ENCODE measurements around the gene TRPM3. TPM values are rescaled to one million over a fixed set of nuclear protein-coding genes. Genes with fewer than 3 reads are reported as not detected.

The TRPM3 gene
- total and polyA plus RNA-seq, 4 donors = 0.07 to 0.89 (median 0.67) TPM

- TF ChIP-seq GABPA (IDR thresholded peaks at IDR 0.05 in 1 of 2, conservative IDR thresholded peaks at IDR 0.05 in 1 of 2) = no peak
Observed at GRCh38 chr9:70539526-70539925, 581.9 kb downstream of the TRPM3 start (continued).

DNA sequence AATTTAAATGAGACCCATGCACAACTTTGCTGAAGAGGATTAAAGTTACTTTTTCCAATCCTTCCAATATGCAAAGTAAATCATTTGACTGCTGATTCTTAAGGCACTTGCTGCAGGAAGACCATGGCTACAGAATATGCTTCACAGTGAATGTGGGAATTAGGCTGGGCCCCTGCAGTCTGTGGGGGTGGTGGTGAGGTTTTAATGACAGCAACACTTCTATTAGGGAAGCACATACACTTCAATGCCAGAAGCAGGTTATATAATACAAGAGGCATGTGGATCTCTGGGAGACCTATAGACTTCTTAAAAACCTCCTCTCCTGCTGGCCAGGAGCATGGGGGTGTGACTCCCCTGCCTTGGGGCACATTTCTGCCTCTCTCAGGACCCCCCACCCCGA is 582.4 kb downstream of the TRPM3 start:
- Histone ChIP-seq H3K4me3 (ENCODE audit: low read depth in 1 of 3, low read length in 3 of 3) (no peak overlapping the region), H3K9me3 (ENCODE audit: control insufficient read depth in 4 of 4, low read length in 3 of 4) (no peaks in the 10 kb centered on the region)
- WGBS = 72% methylated on average over 1 of the region's 1 CpG

GRCh38 chr9:70537084-70537483 is 584.3 kb downstream of the TRPM3 start:
- Histone ChIP-seq H3K4me3 (ENCODE audit: low read depth in 1 of 3, low read length in 3 of 3) (no peak overlapping the region), H3K36me3 (ENCODE audit: control insufficient read depth in 4 of 4, insufficient read depth in 3 of 4, low read depth in 1 of 4, low read length in 3 of 4) (no peaks in the 10 kb centered on the region), H3K27ac (ENCODE audit: low read depth in 1 of 2, low read length in 2 of 2) (no peak overlapping the region), H3K4me1 (ENCODE audit: control insufficient read depth in 4 of 4, insufficient read depth in 4 of 4, low read length in 3 of 4) (no peaks in the 10 kb centered on the region), H3K9me3 (ENCODE audit: control insufficient read depth in 4 of 4, low read length in 3 of 4) (no peaks in the 10 kb centered on the region), H3K27me3 (ENCODE audit: control insufficient read depth in 4 of 4, insufficient read depth in 4 of 4, low read length in 3 of 4) (no peaks in the 10 kb centered on the region), H3K9ac (ENCODE audit: low read depth in 1 of 2, low read length in 2 of 2) (no peak overlapping the region)
- no peak for DNase-seq (ENCODE audit: low spot score)
- 97% methylated on average over 21 of the region's 21 CpGs for WGBS
- TF ChIP-seq ZBTB33 (IDR thresholded peaks at IDR 0.05) (no peak), ATF3 (IDR thresholded peaks at IDR 0.05) (no peak), TAF1 (conservative IDR thresholded peaks at IDR 0.05) (no peak), FOXA1 (IDR thresholded peaks at IDR 0.05) (no peak)
- TF ChIP-seq, protein P1, sequence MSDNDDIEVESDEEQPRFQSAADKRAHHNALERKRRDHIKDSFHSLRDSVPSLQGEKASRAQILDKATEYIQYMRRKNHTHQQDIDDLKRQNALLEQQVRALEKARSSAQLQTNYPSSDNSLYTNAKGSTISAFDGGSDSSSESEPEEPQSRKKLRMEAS (IDR thresholded peaks at IDR 0.05) = no peak

More for the DNA sequence above, 582.4 kb downstream of the TRPM3 start:
- Histone ChIP-seq H3K36me3 (ENCODE audit: control insufficient read depth in 4 of 4, insufficient read depth in 3 of 4, low read depth in 1 of 4, low read length in 3 of 4) (no peaks in the 10 kb centered on the region), H3K27ac (ENCODE audit: low read depth in 1 of 2, low read length in 2 of 2) (no peak overlapping the region), H3K9ac (ENCODE audit: low read depth in 1 of 2, low read length in 2 of 2) (no peak overlapping the region), H3K4me1 (ENCODE audit: control insufficient read depth in 4 of 4, insufficient read depth in 4 of 4, low read length in 3 of 4) (no peaks in the 10 kb centered on the region), H3K27me3 (ENCODE audit: control insufficient read depth in 4 of 4, insufficient read depth in 4 of 4, low read length in 3 of 4) (no peaks in the 10 kb centered on the region)
- TF ChIP-seq HNF4A (conservative IDR thresholded peaks at IDR 0.05) (no peak), NR2F2 (IDR thresholded peaks at IDR 0.05) (no peak), RAD21 (IDR thresholded peaks at IDR 0.05) (no peak), TAF1 (conservative IDR thresholded peaks at IDR 0.05) (no peak), JUND (IDR thresholded peaks at IDR 0.05) (no peak), GABPA (IDR thresholded peaks at IDR 0.05 in 1 of 2, conservative IDR thresholded peaks at IDR 0.05 in 1 of 2) (no peak), SP1 (IDR thresholded peaks at IDR 0.05) (no peak), HNF4G (IDR thresholded peaks at IDR 0.05) (no peak), ATF3 (IDR thresholded peaks at IDR 0.05) (no peak), FOXA2 (IDR thresholded peaks at IDR 0.05) (no peak), RXRA (IDR thresholded peaks at IDR 0.05) (no peak), ZBTB33 (IDR thresholded peaks at IDR 0.05) (no peak), FOXA1 (IDR thresholded peaks at IDR 0.05) (no peak), CTCF (IDR thresholded peaks at IDR 0.05; ENCODE audit: low read depth, low read length, missing input control) (no peak)
- TF ChIP-seq, protein P1 (IDR thresholded peaks at IDR 0.05) = no peak
- no peak for DNase-seq (ENCODE audit: low spot score)

Measured in liver (tissue), 9 donors.